ENCODE measurements around the gene ERCC1. TPM values are rescaled to one million over a fixed set of nuclear protein-coding genes. Genes with fewer than 3 reads are reported as not detected.

The ERCC1 gene
- total RNA-seq, 1 experiment from 2014 or later = 43.7 TPM

GRCh38 chr19:45444318-45445041 lies 20.8 kb upstream of the ERCC1 start (continued):
- TF ChIP-seq NR3C1 (CRISPR knock-in tag; conservative IDR thresholded peaks at IDR 0.05; ENCODE audit: low read depth) = no peak
- no peak for TF ChIP-seq IRF1 (CRISPR knock-in tag; IDR thresholded peaks at IDR 0.05)

- H3K9me3 Mint-ChIP-seq = no peaks in the 10 kb centered on the region
- DNase-seq (ENCODE audit: low spot score) (peak; percentile 96), ATAC-seq (peak; percentile 72)
- H3K36me3 Mint-ChIP-seq = no peaks in the 10 kb centered on the region
- peak overlapping the region; percentile 92 for H3K4me3 Mint-ChIP-seq
- POLR2A ChIA-PET = interaction anchor here (1.1 kb wide), 1 partner anchor 26 kb away, joined by 3 read pairs; no protein-coding TSS in a partner anchor
- CTCF ChIA-PET = interaction anchor here (0.6 to 2.3 kb wide), 5 partner anchors 23 to 187 kb away, joined by 3 to 9 read pairs (median 7); partner anchors contain the start of gene FOSB
- H3K27me3 Mint-ChIP-seq (ENCODE audit: low read depth) = peaks cover 52% of the 10 kb centered on the region
- peak overlapping the region; percentile 97 for H3K27ac Mint-ChIP-seq
- peaks cover 31% of the 10 kb centered on the region for H3K4me1 Mint-ChIP-seq
- TF ChIP-seq ZSCAN18 (CRISPR knock-in tag; IDR thresholded peaks at IDR 0.05) = no peak
- no peak for TF ChIP-seq ZNF671 (CRISPR knock-in tag; IDR thresholded peaks at IDR 0.05)
- TF ChIP-seq TEAD1 (CRISPR knock-in tag; IDR thresholded peaks at IDR 0.05) = peak; percentile 11; the same call in 1 of the 2 replicates
- no peak for TF ChIP-seq E2F1 (CRISPR knock-in tag; IDR thresholded peaks at IDR 0.05)
- no peak for TF ChIP-seq FOXP1 (CRISPR knock-in tag; IDR thresholded peaks at IDR 0.05; ENCODE audit: borderline replicate concordance)
- TF ChIP-seq SMAD4 (CRISPR knock-in tag; IDR thresholded peaks at IDR 0.05) = no peak
- TF ChIP-seq FOXP4 (CRISPR knock-in tag; IDR thresholded peaks at IDR 0.05) = no peak
- no peak for TF ChIP-seq MLX (CRISPR knock-in tag; IDR thresholded peaks at IDR 0.05)
- TF ChIP-seq ETV6 (CRISPR knock-in tag; IDR thresholded peaks at IDR 0.05) = peak; percentile 50; the same call in 1 of the 2 replicates
- no peak for TF ChIP-seq USF1 (CRISPR knock-in tag; IDR thresholded peaks at IDR 0.05)
- TF ChIP-seq ATF3 (CRISPR knock-in tag; conservative IDR thresholded peaks at IDR 0.05) = no peak
- no peak for TF ChIP-seq ZNF317 (CRISPR knock-in tag; IDR thresholded peaks at IDR 0.05; ENCODE audit: borderline replicate concordance, low read depth)
- no peak for TF ChIP-seq ERG (CRISPR knock-in tag; IDR thresholded peaks at IDR 0.05)
- no peak for TF ChIP-seq ZNF121 (CRISPR knock-in tag; IDR thresholded peaks at IDR 0.05)
- TF ChIP-seq CREM (CRISPR knock-in tag; IDR thresholded peaks at IDR 0.05) = peak; percentile 78; the same call in 1 of the 2 replicates
- no peak for TF ChIP-seq ZBTB43 (CRISPR knock-in tag; IDR thresholded peaks at IDR 0.05)
- peak; percentile 61; the same call in 1 of the 2 replicates for TF ChIP-seq ZNF423 (CRISPR knock-in tag; IDR thresholded peaks at IDR 0.05)
- TF ChIP-seq ATF2 (CRISPR knock-in tag; IDR thresholded peaks at IDR 0.05; ENCODE audit: borderline replicate concordance, low read depth) = no peak
- no peak for TF ChIP-seq ZNF263 (CRISPR knock-in tag; IDR thresholded peaks at IDR 0.05; ENCODE audit: low read depth)
- TF ChIP-seq RORB (CRISPR knock-in tag; IDR thresholded peaks at IDR 0.05) = no peak
These were observed 20.0 kb upstream of the ERCC1 start for GRCh38 chr19:45443462-45444317.

Measured in WTC11 (cell line).